G401.6 (cell line): ENCODE data around the gene RAP1A.
"Not testable (repeated sequence)": the region's sequence is repeated elsewhere in the genome, so short reads cannot be mapped to it uniquely, and the experiment has no call there.

Experiments
- FAIRE-seq: peaks from 2 replicates; lab custom pipeline; 2012; peaks lifted over from hg19 to GRCh38; lab: Jason Lieb, UNC

RAP1A gene

GRCh38 chr1:111630567-111630966 lies 11.0 kb downstream of the RAP1A start:
- no peak for FAIRE-seq

DNA sequence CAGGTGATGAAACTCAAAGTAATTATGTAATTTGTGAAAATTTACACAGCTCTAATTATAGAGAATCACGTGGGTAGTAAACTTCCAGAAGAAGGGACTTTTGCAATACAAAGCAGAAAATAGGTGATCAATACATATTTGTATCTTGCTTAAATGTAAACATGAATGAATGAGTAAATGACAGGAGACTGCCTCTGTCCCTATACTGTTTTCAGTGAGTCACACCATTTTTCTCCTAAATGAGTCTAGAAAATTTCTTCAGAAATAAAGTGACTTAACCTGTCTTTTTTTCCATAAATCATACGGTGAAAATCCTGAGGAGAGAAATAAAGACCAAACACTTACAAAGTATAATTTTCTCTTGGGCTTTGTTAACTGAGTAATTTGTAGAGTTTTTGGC lies 11.9 kb downstream of the RAP1A start:
- FAIRE-seq = no peak

- not testable (repeated sequence) for FAIRE-seq
Measured at GRCh38 chr1:111632771-111633170, 13.2 kb downstream of the RAP1A start.

- no peak for FAIRE-seq
Measured at GRCh38 chr1:111633736-111634247, 14.2 kb downstream of the RAP1A start.

DNA sequence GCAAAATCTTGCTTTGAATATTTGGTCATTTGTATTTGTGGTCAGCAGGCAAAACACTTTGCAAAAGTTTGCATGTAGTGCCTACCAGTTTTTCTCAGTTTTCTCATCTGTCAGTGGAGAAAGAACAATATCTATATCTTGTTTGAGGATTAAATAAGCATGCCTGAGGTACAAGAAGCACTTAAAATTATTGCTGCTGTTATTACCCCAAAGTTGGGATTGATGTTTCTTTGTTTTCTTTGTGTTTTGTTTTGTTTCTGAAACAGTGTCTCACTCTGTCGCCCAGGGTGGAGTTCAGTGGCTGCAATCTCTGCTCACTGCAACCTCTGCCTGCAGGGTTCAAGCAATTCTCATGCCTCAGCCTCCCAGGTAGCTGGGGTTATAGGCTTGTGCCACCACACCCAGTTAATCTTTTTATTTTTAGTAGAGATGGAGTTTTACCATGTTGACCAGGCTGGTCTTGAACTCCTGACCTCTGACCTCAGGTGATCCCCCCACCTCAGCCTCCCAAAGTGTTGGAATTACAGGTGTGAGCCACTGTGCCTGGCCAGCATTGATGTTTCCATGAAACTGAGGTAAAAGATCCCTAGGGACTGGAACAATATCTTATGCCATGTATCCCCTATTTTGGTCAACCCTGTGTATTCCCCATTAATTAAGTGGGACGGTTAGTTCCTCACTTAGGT lies 15.9 kb downstream of the RAP1A start:
- no peak for FAIRE-seq

DNA sequence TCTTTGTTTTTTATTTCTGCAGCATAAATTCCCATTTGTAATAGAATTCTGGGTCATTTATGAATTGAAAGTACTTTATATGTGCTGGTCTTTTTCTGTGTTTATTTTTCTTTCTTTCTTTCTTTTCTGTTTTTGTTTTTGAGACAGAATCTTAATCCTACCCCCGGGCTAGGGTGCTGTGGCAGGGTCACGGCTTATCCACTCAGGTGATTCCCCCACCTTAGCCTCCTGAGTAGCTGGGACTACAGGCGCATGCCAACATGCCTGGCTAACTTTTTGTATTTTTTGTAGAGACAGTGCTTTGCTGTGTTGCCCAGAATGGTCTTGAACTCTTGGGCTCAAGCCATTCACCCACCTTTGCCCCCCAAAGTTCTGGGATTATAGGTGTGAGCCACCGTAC lies 18.7 kb downstream of the RAP1A start:
- no peak for FAIRE-seq

GRCh38 chr1:111639602-111640198 lies 20.1 kb downstream of the RAP1A start:
- FAIRE-seq = no peak

GRCh38 chr1:111643097-111643496 lies 23.5 kb downstream of the RAP1A start:
- FAIRE-seq = no peak

- no peak for FAIRE-seq
Measured at GRCh38 chr1:111643696-111644095, 24.1 kb downstream of the RAP1A start.

GRCh38 chr1:111644506-111644905 lies 24.9 kb downstream of the RAP1A start:
- FAIRE-seq = no peak

DNA sequence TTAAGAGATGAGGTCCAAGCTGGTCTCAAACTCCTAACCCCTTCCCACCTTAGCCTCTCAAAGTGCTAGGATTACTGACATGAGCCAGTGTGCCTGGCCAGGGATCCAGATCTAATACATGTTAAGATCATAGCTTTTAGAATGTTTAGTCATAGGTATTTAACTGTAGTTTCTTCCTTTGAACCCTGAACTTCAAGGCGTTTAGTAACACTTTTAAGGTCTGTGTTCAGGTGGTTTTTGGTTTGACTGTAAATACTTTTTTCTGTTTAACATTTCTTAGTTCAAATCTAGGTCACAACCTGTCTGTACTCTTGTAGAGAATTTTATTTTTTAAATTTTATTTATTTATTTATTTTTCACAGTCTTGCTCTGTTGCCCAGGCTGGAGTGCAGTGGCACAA lies 28.1 kb downstream of the RAP1A start:
- no peak for FAIRE-seq

DNA sequence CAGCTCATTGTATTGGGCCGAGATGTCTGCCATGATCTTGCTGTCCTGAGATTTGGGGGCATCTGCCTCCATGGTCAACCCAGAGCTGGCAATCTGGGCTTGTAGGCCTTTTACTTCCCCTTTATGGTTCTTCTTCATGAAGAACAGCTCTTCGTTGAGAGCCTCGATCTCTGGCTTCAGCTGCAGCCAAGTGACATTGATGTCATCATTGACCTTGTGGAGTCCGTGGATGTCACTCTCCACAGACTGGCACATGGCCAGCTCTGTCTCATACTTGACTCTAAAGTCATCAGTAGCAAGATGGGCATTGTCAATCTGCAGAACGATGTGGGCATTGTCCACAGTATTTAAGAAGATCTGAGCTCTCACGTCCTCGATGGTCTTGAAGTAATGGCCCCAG lies 29.2 kb downstream of the RAP1A start:
- FAIRE-seq = no peak

DNA sequence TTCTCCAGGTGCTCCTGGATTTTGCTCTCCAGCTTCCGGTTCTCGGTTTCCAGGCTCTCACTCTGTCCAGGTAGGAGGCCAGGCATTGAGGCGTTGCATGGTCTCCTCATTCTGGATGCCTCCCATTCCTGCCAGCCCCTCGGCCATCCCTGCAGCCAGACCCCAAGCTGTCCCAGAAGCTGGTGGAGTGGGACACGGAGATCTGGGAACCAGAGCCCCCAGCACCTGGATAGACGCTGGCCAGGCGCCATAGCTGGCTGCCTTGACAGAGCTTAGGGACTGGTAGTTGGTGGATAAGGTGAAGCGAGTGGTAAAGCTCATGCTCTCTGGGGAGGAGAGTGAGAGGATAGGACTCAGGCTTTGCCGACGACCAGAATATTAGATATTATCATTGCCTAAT lies 29.6 kb downstream of the RAP1A start:
- no peak for FAIRE-seq

DNA sequence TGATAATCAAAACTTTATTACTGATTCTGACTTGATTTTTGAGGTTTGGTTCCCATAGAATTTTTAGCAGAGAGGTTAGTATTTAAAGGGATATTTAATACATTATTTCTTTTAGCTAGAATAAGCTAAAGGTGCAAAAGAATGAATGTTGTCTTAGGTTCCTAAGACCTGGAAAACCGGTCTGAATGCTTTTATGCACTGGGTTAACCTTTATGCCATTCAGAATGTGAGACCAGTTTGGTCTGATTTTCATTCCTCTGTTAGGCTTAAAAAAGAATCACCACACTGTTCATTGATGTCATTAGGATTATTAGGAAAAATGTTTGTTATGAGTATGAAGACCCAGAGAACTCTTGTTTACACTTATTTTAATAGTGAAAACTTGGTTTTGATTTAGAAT lies 30.1 kb downstream of the RAP1A start:
- peak; percentile 37 for FAIRE-seq

DNA sequence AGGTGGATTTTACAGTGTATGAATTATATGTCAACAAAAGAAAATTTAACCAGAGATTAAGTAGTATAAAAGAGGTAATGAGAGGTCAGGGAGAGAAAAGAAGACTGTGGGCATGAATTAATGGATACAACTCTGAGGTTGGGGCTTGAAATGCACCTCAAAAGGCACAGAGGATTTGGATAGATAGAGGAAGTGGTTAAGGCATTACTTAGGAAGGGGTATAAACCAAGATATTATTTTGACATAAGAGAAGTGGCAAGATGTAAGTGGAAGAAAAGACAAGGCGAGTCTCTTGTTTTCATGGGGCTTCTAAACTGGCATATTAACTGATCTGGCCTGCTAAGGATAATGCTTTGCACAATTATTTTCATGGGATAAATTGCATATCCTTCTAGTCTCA lies 34.1 kb downstream of the RAP1A start:
- FAIRE-seq = no peak

- no peak for FAIRE-seq
Measured at GRCh38 chr1:111654839-111655238, 35.2 kb downstream of the RAP1A start.

- peak; percentile 67 for FAIRE-seq
Measured at GRCh38 chr1:111656086-111657017, 36.8 kb downstream of the RAP1A start.

GRCh38 chr1:111658622-111659021 lies 39.0 kb downstream of the RAP1A start:
- no peak for FAIRE-seq

DNA sequence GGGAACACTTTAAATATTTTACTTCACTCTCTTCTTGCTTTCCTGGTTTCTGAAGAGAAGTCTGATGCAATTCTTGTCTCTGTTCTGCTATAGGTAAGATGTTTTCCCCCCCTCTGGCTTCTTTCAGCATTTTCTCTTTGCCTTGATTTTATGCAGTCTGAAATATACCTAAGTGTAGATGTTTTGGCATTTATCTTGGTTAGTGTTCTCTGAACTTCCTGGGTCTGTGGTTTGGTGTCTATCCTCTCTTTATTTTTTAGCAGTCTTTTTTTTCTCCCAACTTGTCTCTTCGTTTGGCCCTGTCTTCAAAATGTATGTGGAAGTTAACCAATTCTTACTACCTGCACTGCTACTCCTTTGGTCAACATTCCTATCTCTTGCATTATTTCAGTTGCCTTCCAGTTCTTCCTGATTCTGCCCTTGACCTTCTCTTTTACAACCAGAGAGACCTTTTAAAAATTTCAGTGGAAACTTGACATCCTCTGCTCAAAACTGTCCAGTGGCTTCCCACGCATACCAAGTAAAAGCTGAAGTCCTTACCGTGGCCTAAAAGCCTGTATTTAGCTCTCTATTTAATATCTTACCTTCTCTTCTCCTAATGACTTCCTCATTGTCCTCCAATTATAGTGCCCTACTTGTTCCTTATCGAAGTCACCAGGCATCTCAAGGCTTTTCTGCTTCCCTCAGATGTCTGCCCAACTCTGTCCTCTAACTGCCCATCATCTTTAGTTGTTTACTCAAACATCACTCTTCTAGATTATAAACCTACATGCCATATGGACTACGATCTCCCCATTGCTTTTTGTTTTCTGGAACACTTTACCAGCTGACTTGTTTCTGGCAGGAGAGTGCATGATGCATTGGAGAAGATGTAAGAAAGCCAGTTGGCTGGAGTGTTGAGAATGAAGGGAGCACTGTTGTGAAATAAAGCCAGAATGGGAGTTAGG lies 40.9 kb downstream of the RAP1A start:
- FAIRE-seq = no peak

DNA sequence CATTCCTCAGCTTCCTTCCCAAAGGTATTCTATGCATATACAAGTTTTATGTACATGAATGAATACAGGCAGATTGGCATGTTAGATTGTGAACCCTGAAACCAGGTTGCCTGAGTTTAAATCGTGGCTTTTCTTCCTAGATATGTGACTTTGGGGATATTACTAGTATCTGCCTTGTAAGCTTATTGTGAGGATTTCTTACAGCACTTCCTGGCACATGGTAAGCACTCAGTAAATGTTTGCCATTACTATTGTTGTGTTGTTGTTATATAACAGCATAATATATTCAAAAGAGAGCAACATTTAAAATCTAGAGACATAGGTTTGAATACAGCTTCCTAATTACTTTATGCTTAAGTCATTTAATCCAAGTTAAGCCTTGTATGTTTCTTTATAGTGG lies 45.1 kb downstream of the RAP1A start:
- FAIRE-seq = no peak

DNA sequence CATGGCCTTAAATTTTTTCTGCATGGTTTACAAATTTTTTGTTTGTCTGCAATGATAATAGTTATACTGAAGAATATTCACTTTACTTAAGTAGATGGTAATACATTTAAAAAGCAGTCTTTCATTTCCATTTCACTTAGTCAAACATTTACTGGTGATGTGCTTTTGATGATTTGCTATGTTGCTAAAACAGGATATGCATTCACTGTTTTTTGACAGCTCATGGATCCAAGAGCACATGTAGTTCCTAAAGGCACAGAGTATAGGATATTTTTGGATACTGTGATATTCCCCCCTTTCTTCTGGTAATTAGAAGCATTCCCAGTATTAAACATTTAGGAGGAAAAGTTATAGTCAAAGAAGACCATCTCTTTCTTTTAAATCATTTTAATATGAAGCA lies 45.9 kb downstream of the RAP1A start:
- FAIRE-seq = no peak

DNA sequence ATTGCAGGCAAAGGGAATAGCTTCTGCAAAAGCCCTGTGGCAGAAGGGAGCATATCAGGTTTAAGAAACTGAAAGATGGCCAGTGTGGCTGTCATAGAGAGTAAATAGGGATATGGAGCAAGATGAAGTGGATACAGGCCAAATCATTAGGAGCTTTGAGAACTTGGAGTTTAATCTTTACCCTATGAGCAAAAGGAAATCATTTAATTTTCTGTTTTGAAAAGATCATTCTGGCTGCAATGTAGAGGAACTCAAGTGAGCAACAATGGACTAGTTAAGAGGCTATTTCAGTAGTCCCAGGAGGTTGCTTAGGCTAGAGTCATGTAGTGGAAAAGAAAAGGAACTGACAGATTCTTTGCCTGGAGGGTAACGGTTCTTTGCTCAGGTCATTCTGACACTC lies 47.2 kb downstream of the RAP1A start:
- FAIRE-seq = no peak
